ENCODE data around the gene U2AF2.

U2AF2 gene

GRCh38 chr19:55654868-55655647 lies at the start of gene U2AF2:
Gene U2AF2 (plus strand): TSS chr19:55655035. CDS start chr19:55655105, 70 bp downstream.
- H3K4me3 ChIP-seq (ENCODE audit: control insufficient read depth, low read depth, low read length), result peak within 1 kb of the TSS; percentile 80
- no peak for TF ChIP-seq CTCF (IDR thresholded peaks at IDR 0.05; ENCODE audit: control insufficient read depth, insufficient read depth, low read depth, low read length, missing control alignments)
- DNase-seq (ENCODE audit: low read depth), result no peak

DNA sequence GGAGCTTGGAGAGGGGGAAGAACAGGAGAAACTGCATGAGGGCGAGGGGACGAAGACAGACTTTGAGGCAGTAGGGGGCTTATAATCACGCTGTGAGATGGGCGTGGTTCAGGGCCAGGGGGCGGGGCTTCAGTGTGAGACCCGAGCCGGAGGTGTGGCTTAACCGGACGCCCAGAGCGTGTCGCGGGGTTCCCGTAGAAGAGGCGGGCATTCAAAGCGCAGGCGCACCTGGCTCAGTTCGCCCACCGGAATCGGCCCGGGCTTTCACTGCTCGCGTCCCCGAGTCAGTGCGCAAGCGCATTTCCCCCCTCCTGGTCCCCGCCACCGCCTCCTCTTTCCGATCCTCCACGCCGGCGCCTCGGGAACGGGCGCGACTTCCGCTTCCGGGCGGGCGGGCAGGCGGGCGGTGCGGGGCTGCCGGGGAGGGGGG lies 49.6 kb upstream of the U2AF2 start:
- TF ChIP-seq CTCF (IDR thresholded peaks at IDR 0.05; ENCODE audit: control insufficient read depth, insufficient read depth, low read depth, low read length, missing control alignments), result no peak
- DNase-seq (ENCODE audit: low read depth), result peak; percentile 71
- peak overlapping the region; percentile 85 for H3K4me3 ChIP-seq (ENCODE audit: control insufficient read depth, low read depth, low read length)

- DNase-seq (ENCODE audit: low read depth), result no peak
- peak; percentile 91 for TF ChIP-seq CTCF (IDR thresholded peaks at IDR 0.05; ENCODE audit: control insufficient read depth, insufficient read depth, low read depth, low read length, missing control alignments)
- peak within 1 kb of the TSS; percentile 85 for H3K4me3 ChIP-seq (ENCODE audit: control insufficient read depth, low read depth, low read length)
These were observed 49.0 kb upstream of the U2AF2 start, which contains the start of gene ZNF865 for GRCh38 chr19:55605637-55606470. Gene ZNF865 (plus strand): TSS chr19:55605647. CDS start chr19:55613619, 7,972 bp downstream.

DNA sequence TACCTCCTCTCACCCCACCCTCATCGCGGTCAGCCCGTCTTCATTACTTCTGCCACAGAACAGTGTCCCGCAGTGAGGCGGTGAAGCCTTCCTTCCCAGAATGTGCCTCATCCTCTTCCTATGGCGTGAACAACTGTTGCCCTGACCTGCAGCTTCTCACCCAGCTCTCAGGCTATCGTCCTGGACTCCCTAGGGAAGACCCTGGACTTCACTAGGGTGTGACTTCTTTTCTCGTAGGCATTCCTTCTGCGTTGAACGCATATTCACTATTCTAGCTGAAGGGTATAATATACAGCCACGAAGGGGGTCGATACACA lies 48.4 kb upstream of the U2AF2 start:
- TF ChIP-seq CTCF (IDR thresholded peaks at IDR 0.05; ENCODE audit: control insufficient read depth, insufficient read depth, low read depth, low read length, missing control alignments), result no peak
- H3K4me3 ChIP-seq (ENCODE audit: control insufficient read depth, low read depth, low read length), result peak overlapping the region; percentile 85
- DNase-seq (ENCODE audit: low read depth), result no peak

DNA sequence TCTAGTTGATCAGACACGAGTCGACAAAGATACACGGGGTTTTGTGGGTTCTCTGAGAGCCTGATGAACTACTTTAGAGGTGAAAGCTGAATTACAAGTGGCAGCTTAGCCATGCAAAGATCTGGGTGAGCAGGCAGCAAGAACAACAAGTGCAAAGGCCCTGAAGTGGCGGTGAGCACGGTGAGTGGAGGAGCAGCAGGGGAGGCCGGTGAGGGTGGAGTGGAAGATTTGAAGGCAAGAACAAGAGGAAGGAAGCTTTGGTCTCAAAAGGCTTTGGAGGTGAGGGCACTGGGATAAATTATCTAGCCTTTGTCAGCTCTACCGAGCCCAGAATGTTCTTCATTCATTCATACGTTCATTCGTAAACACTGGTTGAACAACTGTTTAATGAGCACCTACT lies 48.0 kb upstream of the U2AF2 start:
- DNase-seq (ENCODE audit: low read depth), result no peak
- no peak for TF ChIP-seq CTCF (IDR thresholded peaks at IDR 0.05; ENCODE audit: control insufficient read depth, insufficient read depth, low read depth, low read length, missing control alignments)
- peak overlapping the region; percentile 85 for H3K4me3 ChIP-seq (ENCODE audit: control insufficient read depth, low read depth, low read length)

GRCh38 chr19:55609326-55609725 lies 45.5 kb upstream of the U2AF2 start:
- DNase-seq (ENCODE audit: low read depth), result no peak
- TF ChIP-seq CTCF (IDR thresholded peaks at IDR 0.05; ENCODE audit: control insufficient read depth, insufficient read depth, low read depth, low read length, missing control alignments), result no peak
- no peak overlapping the region for H3K4me3 ChIP-seq (ENCODE audit: control insufficient read depth, low read depth, low read length)

Measured in AG09309 (cell line).